HUES48 (cell line): ENCODE data around the gene CTNND2.
"Not testable (repeated sequence)": the region's sequence is repeated elsewhere in the genome, so short reads cannot be mapped to it uniquely, and the experiment has no call there.

Source experiments
- H3K27ac ChIP-seq: one replicate; pipeline ENCODE4 v1.7.0; 2013; ENCODE audit warnings: low read depth, low read length, inconsistent platforms
- H3K27me3 ChIP-seq: 2 replicates; pipeline ENCODE4 v1.6.1; 2013; ENCODE audit warnings: mild to moderate bottlenecking, low read length; ENCODE audit not compliant: control insufficient read depth, insufficient read depth
- H3K36me3 ChIP-seq: 2 replicates; pipeline ENCODE4 v1.6.1; 2013; ENCODE audit warnings: low read length; ENCODE audit not compliant: control insufficient read depth, insufficient read depth
- H3K4me1 ChIP-seq: 2 replicates; pipeline ENCODE4 v1.6.1; 2013; ENCODE audit warnings: mild to moderate bottlenecking, low read length; ENCODE audit not compliant: control insufficient read depth, insufficient read depth
- H3K4me3 ChIP-seq: 2 replicates; pipeline ENCODE4 v1.5.1; 2013; ENCODE audit warnings: mild to moderate bottlenecking, low read depth, low read length
- H3K9ac ChIP-seq: 2 replicates; pipeline ENCODE4 v1.6.1; 2013; ENCODE audit warnings: mild to moderate bottlenecking, low read depth, low read length, moderate library complexity
- H3K9me3 ChIP-seq: 2 replicates; pipeline ENCODE4 v1.6.1; 2013; ENCODE audit warnings: low read length; ENCODE audit not compliant: control insufficient read depth, insufficient read depth

CTNND2 gene

DNA sequence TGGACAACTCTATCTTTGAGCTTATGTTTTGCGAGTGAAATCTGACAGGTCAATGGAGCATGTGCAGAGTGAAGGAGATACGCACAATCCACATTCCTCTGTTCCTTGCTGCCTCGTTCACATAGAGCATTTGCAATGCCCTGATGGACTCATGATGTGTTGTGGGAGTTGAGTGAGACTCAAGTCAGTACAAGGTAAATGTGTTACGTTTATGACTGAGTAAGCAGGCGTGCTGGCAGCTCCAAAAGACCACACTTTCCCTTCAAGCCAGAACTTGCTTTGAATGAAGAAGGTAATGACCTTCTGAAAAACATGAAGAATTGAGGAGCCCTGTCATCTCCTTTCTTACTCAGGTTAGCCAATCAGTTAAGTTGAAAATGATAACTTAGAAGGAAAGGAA lies 477.8 kb downstream of the CTNND2 start:
- H3K27me3 ChIP-seq, result no peaks in the 10 kb centered on the region
- no peaks in the 10 kb centered on the region for H3K4me1 ChIP-seq
- no peaks in the 10 kb centered on the region for H3K9me3 ChIP-seq
- no peak overlapping the region for H3K4me3 ChIP-seq
- no peaks in the 10 kb centered on the region for H3K36me3 ChIP-seq
- H3K27ac ChIP-seq, result no peak overlapping the region
- no peak overlapping the region for H3K9ac ChIP-seq

DNA sequence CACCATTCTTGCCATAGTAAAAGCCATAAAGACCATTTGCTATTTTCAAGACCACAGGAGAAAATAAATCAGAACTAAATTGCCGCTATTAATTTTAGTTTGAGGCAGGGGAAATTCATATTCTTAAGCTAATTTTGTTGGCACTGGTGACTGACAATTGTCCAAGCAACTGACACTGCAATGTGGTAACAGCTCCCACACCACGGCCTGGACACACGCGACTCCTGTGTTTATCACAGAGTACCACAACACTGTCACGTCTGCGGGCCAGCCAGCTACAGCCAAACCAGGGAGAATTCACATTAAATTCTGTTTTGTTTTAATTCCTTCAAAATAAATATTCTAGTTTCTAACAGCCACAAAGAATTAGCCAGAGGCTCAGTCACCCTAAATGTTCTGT lies 481.9 kb downstream of the CTNND2 start:
- no peak overlapping the region for H3K9ac ChIP-seq
- H3K27ac ChIP-seq, result no peak overlapping the region

DNA sequence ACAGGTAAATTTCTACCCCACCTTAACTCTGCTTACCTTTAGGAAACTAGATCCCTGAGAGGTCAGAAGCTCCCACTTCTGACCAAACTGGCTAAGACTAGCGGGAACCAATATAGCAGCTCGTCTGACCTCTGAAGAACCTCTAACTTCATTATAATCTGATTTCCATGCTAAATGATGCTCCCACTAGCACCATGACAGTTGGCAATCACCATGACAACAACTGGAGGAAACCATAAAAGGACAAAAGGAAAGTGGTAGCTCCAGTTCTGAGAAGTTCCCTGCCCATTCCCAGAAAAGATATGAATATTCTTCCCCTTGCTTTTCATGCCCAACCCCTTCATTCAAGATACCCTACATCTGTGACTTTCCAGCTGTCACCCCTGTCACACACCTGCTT lies 483.3 kb downstream of the CTNND2 start:
- Histone ChIP-seq H3K36me3 (no peaks in the 10 kb centered on the region), H3K4me1 (0 out of 2 replicates have a peak, but pooled peaks cover under 1% of the 10 kb centered on the region), H3K27ac (no peak overlapping the region), H3K9ac (no peak overlapping the region), H3K9me3 (no peaks in the 10 kb centered on the region), H3K27me3 (no peaks in the 10 kb centered on the region), H3K4me3 (no peak overlapping the region)

More for the DNA sequence above, 481.9 kb downstream of the CTNND2 start:
- no peaks in the 10 kb centered on the region for H3K27me3 ChIP-seq
- no peaks in the 10 kb centered on the region for H3K36me3 ChIP-seq
- H3K4me1 ChIP-seq, result no peaks in the 10 kb centered on the region
- no peaks in the 10 kb centered on the region for H3K9me3 ChIP-seq
- no peak overlapping the region for H3K4me3 ChIP-seq

DNA sequence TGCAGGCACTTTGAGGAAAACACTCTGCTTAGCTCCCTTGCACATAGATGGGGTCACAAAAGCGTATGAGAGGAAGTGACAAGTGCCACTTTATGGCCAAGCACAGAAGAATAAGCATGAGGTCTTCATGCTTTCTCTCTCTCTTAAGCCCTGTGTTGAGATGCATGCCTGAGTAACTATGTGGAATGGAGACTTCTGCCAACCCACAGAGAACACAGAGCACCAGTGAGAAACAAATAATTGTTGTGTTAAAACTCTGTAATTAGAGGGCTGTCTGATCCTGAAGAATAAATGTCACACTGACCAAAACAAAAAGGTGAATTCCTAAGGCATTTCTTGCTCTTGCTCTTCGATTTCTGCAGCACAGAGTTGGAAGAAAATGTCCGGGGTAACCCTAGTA lies 488.5 kb downstream of the CTNND2 start:
- H3K36me3 ChIP-seq, result no peaks in the 10 kb centered on the region
- no peaks in the 10 kb centered on the region for H3K9me3 ChIP-seq
- H3K27ac ChIP-seq, result peak overlapping the region; percentile 28
- no peaks in the 10 kb centered on the region for H3K27me3 ChIP-seq
- H3K4me3 ChIP-seq, result no peak overlapping the region
- 0 out of 2 replicates have a peak, but pooled peaks cover 5% of the 10 kb centered on the region for H3K4me1 ChIP-seq
- no peak overlapping the region for H3K9ac ChIP-seq

DNA sequence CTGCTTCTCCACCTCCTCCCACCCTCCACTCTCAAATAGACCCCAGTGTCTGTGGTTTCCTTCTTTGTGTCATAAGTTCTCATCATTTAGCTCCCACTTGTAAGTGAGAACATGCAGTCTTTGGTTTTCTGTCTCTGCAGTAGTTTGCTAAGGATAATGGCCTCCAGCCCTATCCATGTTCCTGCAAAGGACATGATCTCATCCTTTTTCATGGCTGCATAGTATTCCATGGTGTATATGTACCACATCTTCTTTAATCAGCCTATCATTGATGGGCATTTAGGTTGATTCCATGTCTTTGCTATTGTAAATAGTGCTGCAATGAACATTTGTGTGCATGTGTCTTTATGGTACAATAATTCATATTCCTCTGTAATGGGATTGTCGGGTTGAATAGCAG lies 489.5 kb downstream of the CTNND2 start:
- not testable (repeated sequence) for H3K9me3 ChIP-seq, H3K27me3 ChIP-seq, H3K9ac ChIP-seq, H3K4me1 ChIP-seq, H3K27ac ChIP-seq, H3K36me3 ChIP-seq, H3K4me3 ChIP-seq

DNA sequence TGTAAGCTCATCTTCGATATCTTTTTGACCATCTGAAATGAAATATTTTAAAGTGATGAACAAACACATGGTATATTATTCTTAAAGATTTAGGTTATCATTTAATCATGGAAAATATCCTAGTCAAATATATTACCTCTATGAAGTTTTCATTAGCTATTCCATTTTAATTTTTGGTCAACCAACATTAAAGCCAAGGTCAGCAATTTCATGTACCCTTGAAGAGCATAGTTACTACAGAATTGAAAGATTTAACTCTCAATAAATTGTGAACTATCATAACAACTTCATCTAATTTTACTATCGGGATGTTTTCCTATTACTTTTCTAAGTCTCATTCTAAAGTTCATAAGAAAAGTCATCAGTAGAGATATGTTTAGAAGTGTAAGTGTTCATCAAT lies 492.6 kb downstream of the CTNND2 start:
- Histone ChIP-seq H3K9ac (no peak overlapping the region), H3K4me1 (0 out of 2 replicates have a peak, but pooled peaks cover 5% of the 10 kb centered on the region), H3K4me3 (no peak overlapping the region), H3K27ac (no peak overlapping the region), H3K9me3 (no peaks in the 10 kb centered on the region), H3K27me3 (no peaks in the 10 kb centered on the region), H3K36me3 (no peaks in the 10 kb centered on the region)

DNA sequence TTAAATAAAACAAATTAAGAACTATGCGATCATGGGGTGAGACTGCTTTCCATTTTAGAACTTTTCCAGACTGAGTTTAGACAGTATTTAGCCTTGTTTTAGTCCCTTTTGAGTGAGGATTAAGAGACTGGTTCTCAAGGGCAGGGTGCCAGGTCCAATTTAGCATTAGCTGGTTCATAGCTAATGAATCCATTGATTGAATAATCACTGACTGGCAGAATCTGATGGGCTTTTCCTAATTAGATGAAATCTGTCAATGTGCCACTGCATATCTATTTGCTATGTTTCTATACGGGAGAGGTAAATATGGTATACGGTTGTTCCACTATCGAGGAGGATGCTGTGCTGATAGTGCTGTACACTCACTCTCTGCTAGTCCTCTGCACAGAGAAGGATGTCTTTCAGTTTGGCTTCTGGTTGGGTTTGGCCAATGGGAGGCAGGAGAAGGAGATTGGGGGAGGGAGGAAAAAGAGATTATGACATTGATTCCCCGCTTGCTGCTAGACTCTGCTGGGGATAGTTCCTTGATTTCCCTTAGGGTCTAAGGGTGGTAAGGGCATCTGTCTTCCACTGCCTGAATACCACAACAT lies 496.6 kb downstream of the CTNND2 start:
- no peaks in the 10 kb centered on the region for H3K4me1 ChIP-seq
- no peaks in the 10 kb centered on the region for H3K36me3 ChIP-seq
- H3K9me3 ChIP-seq, result no peaks in the 10 kb centered on the region
- H3K27me3 ChIP-seq, result no peaks in the 10 kb centered on the region
- H3K27ac ChIP-seq, result no peak overlapping the region
- H3K4me3 ChIP-seq, result no peak overlapping the region
- H3K9ac ChIP-seq, result no peak overlapping the region

DNA sequence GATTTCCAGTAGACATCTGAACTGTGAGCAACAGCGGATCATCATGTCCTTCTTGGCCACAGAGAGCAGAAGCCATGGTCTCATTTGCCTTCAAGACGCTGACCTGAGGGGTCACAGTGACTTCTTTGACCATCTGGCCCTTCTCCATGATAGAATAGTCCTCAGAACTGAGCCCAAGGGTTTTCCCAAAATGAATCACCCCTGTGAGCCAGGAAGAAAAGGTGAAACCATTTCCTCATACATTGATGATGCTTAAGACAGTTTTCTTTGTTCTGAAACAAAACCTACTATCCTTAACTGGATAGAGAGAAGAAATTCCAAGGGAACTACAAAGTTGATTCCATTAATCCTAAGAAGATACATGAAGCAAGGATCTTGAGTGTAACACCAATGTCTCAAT lies 503.9 kb downstream of the CTNND2 start:
- Histone ChIP-seq H3K27me3 (no peaks in the 10 kb centered on the region), H3K36me3 (no peaks in the 10 kb centered on the region), H3K4me1 (no peaks in the 10 kb centered on the region), H3K9me3 (no peaks in the 10 kb centered on the region), H3K9ac (no peak overlapping the region), H3K27ac (no peak overlapping the region), H3K4me3 (no peak overlapping the region)

DNA sequence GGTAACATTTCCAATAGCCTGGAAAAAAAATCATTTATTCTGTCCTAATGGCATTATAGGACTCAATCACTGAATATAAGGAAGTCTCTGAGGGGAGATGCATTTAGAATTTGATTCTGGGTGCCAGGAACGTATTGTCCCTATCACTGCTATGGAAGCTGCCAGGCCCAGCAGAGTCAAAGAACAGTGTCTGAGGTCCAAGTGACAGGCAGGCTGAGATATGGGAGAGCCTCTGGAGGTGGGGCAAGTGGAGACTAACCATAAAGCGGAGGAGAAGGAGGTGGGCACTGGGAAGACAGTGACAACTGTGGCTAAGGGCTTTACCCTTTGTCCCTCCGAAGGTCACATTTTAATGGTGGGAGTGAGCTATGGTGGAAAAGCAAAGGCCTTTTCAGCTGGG lies 505.5 kb downstream of the CTNND2 start:
- no peaks in the 10 kb centered on the region for H3K36me3 ChIP-seq
- H3K27ac ChIP-seq, result no peak overlapping the region
- no peaks in the 10 kb centered on the region for H3K27me3 ChIP-seq
- H3K9me3 ChIP-seq, result no peaks in the 10 kb centered on the region
- no peaks in the 10 kb centered on the region for H3K4me1 ChIP-seq
- H3K4me3 ChIP-seq, result no peak overlapping the region
- no peak overlapping the region for H3K9ac ChIP-seq

DNA sequence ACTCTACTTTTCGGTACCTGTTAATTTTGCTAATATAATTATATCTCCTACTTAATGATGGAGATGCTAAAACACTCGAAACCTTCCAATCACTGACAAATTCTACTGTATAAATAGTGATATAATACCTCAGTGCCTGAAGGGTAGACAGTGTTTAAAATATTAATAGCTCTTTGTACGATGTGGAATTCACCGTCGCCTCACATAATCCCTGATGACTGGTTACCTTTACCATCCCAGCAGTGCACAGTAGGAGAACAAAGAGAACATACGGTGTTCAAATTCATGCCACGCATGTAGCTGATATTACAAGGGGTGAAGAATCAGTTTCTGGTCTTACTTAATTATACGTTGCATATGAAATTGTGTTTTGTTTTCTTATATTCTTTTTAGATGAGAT lies 506.7 kb downstream of the CTNND2 start:
- Histone ChIP-seq H3K4me1 (no peaks in the 10 kb centered on the region), H3K27me3 (no peaks in the 10 kb centered on the region), H3K4me3 (no peak overlapping the region), H3K9ac (no peak overlapping the region), H3K9me3 (no peaks in the 10 kb centered on the region), H3K27ac (no peak overlapping the region), H3K36me3 (no peaks in the 10 kb centered on the region)

DNA sequence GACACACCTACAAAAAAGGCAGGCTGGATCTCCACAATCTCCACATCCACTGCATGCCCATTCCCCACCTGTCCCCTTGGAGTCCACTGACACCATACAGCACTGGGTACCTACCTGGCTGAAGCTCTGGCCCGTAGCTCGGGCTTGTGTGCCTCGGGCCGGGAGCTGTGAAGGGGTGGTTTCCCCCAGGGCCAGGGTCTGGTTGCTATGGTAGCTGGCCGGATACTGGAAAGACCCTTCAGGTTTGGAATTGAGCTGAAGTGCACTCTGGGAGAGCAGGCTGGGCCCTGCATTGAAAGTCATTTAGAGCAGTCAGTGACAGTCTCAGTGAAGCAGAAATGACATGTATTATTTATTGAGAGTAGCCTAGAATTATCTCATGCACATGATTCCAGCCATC lies 507.3 kb downstream of the CTNND2 start:
- Histone ChIP-seq H3K27ac (no peak overlapping the region), H3K27me3 (no peaks in the 10 kb centered on the region), H3K9me3 (no peaks in the 10 kb centered on the region), H3K4me3 (no peak overlapping the region), H3K36me3 (no peaks in the 10 kb centered on the region), H3K4me1 (no peaks in the 10 kb centered on the region), H3K9ac (no peak overlapping the region)

DNA sequence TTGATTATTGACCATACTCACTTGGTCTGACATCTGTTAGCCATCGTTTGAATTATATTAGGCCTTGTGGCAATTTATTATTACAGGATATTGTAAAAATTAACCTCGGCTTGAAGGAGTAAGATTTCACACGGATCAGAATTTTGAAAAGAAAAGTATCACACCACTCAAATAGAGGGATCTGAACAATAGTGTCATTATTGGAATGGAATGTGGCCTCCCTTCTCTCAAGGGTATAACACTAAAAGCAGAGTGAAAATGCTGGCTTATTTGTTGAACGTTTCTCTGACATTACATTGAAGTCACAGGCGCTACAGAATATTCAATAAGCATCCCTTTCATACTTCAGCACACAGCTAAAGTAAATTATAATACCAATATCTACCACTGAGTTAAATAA lies 509.3 kb downstream of the CTNND2 start:
- Histone ChIP-seq H3K4me1 (no peaks in the 10 kb centered on the region), H3K36me3 (no peaks in the 10 kb centered on the region), H3K27me3 (no peaks in the 10 kb centered on the region), H3K9ac (no peak overlapping the region), H3K4me3 (no peak overlapping the region), H3K27ac (no peak overlapping the region), H3K9me3 (no peaks in the 10 kb centered on the region)
